HL-60 (cell line): ENCODE measurements around the gene FOXP1.

Experiments used
- CTCF ChIP-seq: IDR thresholded peaks from one replicate; pipeline ENCODE4 v1.5.1; 2011; ENCODE audit warnings: low read length, control low read depth, inconsistent platforms; ENCODE audit not compliant: insufficient read depth
- GABPA ChIP-seq: IDR thresholded peaks from 2 replicates; pipeline ENCODE4 v1.6.1; 2012; ENCODE audit warnings: low read depth
- POLR2AphosphoS5 ChIP-seq: IDR thresholded peaks from 2 replicates; pipeline ENCODE4 v1.6.1; 2012; ENCODE audit warnings: low read depth
- REST ChIP-seq: IDR thresholded peaks from 2 replicates; pipeline ENCODE4 v1.6.1; 2012; ENCODE audit warnings: low read depth; ENCODE audit not compliant: insufficient replicate concordance
- SPI1 ChIP-seq: IDR thresholded peaks from 2 replicates; pipeline ENCODE4 v1.6.1; 2012; ENCODE audit warnings: low read depth, mild to moderate bottlenecking, borderline replicate concordance

GRCh38 chr3:71543371-71544016, 40.0 kb downstream of the FOXP1 start:
- TF ChIP-seq CTCF (no peak), GABPA (no peak), REST (no peak), POLR2AphosphoS5 (peak; percentile 55), SPI1 (no peak)
